GM21529 (cell line): Measurements from ENCODE around the gene IGSF11.

ENCODE experiments used
- ATAC-seq: cut with Tn5 transposase; IDR thresholded peaks from one replicate; pipeline ENCODE4 v1.9.1; 2021; ENCODE audit not compliant: unreplicated experiment

The IGSF11 gene

DNA sequence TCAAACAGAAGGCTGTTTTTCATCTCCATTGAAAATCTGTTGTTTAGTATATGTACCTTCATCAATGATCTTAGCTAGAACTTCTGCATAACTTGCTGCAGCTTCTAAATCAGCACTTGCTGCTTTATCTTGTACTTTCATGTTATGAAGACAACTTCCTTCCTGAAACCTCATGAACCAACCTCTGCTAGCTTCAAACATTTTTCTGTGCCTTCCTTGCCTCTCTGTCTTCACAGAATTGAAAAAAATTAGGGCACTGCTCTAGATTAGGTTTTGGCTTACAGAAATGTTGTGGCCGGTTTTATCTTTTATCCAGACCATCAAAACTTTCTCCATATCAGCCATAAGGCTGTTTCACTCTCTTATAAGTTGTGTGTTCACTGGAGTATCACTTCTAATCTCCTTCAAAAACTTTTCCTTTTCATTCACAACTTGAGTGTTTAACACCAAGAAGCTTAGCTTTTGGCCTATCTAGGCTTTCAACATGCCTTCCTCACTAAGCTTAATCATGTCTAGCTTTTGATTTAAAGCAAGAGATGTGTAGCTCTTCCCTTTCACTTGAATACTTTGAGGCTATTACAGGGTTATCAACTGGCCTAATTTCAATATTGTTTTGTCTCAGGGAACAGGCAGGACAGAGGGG, 78.6 kb downstream of the IGSF11 start:
- ATAC-seq: no peak

DNA sequence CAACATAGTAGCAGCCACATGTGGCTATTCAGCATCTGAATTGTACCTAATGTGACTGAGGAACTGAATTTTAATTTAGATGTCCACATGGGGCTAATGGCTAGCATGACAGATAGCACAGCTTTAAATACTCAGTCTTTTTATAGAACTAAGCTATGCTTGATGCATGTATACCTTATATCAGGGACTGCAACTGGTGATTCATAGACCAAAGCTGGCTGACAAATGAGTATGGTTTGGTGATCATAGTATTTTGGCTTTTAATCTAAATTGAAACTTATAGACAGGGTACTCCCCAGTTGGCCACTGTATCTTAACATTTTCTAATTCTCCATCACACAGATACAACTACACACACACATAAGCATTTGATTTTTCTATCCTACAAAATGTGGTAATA, 83.6 kb downstream of the IGSF11 start:
- ATAC-seq: no peak

DNA sequence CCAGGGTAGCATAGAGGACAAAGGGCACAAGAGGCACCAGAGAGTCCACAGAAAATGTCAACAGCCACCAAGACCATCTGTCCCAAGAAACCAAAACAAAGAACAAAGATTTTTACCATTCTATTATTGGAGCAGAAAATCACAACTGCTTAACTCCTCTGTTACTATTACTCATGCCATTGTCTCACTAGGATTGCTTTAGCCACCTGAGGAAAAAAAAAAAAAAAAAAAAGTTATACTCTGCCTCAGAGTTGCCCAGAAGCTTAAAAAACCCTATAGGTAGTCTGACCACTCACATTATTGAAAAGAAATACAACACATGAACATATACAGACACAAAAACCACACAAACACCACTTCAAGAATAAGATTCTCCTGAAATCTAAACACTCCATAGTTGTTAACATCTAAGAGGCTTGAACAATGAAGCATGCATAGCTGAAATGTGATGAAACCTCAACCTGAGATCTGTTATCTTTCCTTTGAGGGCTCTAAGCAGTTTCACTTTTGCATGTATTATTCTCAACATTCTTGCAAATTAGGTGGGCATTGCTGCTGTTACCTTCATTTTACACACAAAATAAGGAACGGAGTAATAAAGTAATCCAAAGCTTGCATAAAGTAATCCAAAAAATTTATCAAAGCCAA, 85.4 kb downstream of the IGSF11 start:
- no peak for ATAC-seq

DNA sequence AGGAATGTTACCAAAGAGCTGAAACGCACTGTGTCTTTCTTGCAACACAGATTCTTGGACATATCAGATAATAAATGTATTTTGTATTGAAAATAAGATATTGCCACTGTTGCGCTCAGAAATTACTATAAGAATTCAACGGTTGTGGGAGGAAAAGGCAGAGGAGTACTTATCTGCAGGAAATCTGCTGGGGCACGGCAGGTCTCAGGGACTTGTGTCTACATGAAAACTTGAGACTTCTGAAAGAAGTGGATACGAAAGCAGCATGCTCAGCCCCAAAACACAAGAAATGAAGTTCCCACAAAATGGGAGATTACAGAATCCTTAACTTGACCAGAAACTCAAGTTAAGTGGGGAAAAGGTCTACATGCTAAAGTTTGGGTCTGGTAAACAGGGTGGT, 86.5 kb downstream of the IGSF11 start:
- no peak for ATAC-seq

DNA sequence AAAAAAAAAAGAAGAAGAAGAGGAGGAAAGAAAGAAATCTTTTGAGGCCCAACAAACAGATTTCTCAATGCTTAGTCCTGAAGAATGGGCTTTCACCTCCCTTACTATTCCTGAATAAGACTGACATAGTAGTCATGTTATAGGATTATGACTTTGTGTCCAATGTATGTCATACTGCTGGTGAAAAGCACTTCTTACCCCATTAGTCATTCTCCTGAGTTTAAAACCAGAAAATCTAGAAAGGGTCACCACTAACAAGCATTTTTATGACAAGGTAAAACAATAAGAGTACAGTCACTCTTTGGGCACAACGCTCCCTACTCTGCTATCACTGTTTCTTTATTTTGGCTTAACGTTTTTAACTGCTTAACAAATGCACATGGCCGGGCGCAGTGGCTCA, 88.2 kb downstream of the IGSF11 start:
- ATAC-seq: no peak

DNA sequence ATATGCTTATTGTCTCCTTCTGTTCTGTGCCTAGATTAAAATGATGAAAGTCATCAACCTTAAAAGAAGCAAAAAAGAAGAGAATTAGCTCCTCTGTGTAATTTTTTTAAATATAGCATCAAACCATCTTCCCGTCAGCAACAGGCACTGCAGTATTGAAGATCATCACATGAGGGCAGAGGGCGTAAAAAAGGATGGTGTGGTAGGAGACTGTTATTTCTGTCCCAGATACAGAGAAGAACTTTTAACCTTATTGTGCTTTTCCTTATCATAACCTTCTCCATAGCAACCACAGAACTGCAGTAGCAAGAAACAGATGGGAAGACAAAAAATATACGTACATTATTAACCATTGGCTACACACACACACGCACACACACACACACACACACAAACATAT, 88.8 kb downstream of the IGSF11 start:
- ATAC-seq: no peak

DNA sequence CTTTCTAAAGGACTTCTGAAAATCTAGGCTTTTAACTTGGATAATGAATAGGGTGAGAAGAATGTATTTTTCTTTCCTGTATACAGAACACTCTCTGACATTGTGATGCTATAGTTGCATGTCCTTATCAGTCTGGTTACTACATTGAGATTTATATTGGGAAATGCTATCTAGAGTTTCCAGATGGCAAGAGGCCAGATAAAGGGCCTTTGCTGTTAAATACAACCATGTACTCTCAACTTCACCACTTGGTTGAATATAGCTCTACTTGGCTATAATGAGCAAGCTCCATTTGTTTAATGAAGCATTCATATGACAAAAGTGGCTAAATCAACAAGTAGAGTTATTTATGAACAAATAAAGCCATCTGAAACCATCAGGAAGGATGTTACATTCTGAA, 91.0 kb downstream of the IGSF11 start:
- no peak for ATAC-seq

DNA sequence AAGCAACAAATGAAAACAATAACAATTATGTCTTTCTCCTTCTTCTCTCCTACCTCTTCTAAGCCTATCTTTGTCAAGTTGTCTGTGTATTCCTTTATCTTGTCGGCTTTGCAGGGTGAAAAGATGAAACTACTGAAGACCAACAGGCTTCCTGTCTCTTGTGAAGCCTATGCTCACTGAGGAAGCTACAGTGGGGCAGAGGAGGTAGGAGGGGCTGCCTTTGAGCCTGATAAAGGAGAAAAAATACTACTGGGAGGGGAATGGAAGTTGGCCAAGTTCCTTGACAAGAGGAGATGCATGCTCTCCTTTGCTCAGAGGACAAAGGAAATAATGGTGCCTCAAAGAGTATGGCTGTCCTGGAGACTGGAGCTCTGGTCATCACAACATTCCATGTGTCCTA, 92.0 kb downstream of the IGSF11 start:
- no peak for ATAC-seq

DNA sequence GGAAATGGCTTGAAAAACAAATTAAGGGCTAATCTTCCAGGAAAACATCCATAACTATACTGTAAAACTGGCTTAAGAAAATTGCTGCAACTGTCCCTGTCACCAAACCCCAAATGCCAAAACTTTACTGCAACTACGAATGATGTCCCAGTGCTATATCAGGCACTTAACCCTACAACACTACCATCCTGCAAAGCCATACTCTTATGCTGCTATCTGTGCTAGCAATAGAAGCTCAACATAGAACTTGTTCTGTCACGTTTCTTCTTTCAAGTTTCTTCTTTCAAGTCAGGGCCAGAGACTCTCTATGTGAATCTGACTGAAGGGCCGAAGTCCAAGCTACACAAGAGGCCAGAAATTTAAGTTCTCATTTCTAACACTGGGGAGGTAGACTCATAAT, 92.5 kb downstream of the IGSF11 start:
- ATAC-seq: no peak

DNA sequence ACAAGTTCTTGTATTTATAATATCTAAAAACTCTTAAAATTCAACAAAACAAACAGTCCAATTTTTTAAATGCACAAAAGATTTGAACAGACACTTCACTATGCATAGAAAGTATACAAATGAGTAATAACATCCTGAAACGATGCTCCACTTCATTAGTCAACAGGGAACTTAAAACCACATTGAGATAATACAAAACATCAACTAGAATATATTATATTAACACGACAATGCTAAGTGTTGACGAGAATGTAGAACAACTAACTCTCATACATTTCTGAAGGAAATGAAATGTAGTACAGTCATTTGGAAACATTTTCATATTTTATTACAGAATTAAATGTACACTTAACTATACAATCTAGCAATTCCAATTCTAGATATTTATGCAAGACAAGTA, 93.4 kb downstream of the IGSF11 start:
- no peak for ATAC-seq

DNA sequence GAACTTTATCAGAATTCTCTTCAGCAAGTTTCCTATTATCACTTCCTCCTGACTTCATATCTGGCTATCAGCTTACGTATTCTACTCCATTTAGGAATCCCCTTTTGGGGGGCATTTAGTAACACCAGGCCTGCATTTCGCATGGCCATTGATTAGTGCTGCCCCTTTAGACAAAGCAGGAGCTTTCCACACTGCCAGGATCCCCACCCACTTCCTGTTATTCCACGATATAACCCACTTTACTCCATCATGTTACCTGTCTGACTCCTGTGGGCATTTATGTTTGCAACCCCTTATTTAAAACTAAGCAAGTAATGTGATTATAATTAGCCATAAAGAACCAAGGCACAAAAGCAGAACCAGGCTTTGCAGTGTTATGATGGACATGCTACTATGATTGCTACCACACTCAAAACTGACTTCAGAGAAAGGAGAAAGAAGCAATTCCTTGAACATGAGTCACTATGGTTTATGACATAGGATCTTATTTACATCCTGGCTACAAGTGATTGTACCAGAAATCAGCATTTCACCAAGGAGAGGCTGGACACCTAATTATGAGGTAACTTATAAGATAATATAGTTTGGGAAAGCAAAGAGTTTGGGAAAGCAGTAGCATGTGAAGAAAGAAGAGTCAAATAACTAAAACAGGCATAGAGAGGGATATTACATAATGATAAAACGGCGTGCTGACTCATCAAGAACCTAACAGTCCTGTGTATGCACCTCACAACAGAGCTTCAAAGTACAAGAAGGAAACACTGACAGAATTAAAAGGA, 96.3 kb downstream of the IGSF11 start:
- ATAC-seq: no peak

DNA sequence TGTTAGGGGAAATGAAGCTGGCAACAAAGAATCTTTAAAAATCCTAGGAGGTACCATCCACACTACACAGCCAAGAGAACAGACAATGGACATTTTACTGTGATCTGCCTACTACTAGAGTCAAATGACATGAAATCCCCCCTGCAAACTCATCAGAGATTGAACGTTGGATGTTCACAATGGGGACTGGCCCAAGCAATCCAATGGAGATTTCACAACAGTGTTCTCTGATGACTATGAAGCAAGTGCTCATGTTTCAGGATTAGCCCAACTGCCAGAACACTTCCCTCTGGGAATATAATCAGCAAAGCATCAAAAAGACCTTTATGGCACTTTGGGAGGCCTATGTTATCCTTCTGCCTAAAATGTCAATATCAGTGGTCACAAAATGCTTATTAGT, 97.8 kb downstream of the IGSF11 start:
- ATAC-seq: no peak

DNA sequence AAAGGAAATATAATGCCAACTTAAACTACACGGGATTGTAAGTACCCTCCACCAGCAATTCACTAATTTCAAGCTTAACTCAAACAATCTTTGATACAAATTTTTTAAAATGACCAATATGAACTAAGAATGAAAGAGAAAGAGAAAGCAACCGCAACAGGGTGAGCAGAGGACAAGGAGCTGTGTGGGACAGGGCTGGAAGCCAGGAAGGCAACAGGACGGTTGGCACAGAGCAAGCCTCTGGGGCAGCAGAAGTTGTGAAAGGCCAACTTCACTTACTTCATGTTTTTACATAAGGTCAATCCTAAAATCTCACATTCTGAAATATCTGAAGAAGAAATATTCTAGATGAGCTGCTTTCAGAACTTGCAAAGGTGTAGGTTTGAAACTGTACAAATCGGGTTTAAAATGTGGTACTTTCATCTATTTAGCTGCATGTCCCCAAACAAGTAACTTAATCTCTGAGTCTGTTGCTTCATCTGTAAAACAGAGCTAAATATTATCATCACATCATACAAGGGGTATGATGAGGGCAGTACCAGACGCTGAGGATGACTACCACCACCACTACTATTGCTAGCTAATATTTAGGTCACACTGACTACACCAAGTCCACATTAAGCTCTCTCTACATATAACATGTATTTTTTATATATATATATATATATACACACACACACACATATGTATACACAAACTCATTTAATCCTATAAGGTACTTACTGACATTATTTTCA, 101.7 kb downstream of the IGSF11 start:
- ATAC-seq: no peak

DNA sequence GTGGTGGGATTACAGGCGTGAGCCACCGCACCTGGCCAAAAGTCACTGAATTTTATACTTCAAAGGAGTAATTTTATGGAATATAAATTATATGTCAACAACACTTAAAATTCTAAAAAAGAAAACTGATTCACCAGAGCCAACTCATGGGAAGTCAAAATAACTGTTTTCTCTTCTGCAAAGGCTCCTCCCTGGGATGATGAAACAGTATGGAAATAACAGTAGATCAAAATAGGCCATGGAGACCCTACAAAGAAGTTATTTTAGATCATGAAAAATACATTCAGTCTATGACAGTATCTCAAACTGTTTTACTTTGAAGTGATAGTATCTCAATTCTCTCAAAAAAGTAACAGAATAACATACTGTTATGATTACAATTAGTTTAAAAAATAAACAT, 102.7 kb downstream of the IGSF11 start:
- no peak for ATAC-seq

DNA sequence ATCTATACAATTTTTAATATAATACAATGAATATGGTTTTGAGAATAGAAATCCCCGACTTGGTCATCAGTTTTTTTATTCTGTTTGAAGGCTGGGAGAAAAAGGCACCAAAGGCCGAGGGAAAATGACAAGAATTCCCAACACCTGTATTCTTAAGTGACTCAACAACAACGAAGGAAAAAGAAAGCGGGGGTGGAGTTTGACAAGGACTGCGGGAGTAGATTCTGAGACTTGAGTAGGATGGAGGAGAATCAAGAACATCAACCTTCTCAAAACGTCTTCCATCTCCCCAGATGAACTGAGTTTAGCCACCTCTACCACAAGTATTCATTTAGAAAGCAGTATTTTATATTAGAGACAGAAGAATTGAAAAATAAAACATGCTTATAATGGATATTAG, 107.2 kb downstream of the IGSF11 start:
- ATAC-seq: no peak

DNA sequence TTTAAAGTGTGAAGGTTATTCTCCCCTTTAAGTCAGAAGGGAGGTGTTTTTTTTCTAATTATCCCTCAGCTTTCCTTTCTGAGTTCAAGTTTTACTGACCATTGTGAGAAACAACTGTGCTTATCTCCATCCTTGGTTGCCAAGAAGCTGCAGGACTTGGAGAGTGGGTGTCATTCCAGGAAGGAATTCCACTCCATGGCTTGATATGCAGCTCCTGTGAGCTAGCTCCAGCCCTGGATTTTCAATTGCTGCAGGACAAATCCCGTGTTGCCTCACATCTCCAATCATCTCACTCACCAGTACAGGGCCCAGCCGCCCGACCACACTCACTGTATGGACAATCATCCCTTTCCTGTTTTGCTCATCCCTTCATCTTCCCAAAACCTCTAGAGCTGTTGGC, 122.5 kb downstream of the IGSF11 start:
- ATAC-seq: no peak

DNA sequence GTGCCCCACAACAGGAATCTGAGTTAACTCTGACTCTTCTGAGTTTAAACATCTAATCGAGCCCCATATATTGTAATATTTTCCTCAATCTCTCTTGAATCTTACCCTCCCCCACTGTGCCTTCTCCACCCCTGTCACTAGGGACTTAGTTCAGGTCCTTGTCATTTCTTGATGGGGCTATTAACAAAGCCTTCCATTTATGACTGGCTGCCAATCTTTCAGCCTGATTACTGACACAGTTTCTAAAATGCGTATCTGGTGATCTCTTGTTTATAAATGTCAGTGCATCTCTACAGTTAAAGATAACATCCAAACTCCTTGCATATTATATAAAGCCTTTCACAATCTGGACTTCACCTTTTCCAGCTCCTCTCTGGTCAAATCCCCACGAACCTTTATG, 124.3 kb downstream of the IGSF11 start:
- ATAC-seq: no peak

DNA sequence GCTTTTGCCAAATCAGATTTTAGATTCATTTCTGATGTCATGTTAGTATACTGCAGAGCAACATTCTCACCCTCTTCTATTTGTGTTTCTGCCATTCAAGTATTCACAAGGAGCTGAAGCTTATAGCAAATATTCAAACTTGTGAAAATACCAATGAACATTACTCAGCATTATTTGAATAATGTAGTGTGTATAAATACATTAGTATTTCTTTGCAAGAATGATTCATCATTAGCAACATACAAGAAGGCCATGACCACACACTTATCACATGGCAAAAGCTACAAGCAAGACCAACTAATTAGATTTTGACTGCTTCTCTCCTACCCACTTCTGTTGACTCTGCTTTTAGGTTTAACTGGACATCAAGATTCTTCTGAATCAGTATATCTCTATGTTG, 124.9 kb downstream of the IGSF11 start:
- ATAC-seq: no peak

DNA sequence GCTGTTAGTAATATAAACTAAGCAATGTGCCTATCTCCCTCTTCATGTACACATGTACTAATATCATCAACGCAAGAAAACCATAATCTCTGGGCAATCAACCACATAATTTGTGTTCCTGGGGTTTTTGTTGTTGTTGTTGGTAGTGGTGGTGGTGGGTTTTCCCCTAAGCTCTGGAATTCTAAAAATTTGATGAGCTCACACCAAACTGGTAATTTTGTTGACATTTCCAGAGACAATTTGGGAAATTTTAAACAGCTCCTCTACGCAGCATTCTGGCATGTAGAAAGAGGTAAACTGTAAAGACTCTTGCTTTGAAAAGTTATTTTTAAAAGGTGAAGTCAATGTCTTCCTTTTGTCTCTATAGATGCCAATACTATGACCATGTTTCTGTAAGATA, 126.7 kb downstream of the IGSF11 start:
- no peak for ATAC-seq

DNA sequence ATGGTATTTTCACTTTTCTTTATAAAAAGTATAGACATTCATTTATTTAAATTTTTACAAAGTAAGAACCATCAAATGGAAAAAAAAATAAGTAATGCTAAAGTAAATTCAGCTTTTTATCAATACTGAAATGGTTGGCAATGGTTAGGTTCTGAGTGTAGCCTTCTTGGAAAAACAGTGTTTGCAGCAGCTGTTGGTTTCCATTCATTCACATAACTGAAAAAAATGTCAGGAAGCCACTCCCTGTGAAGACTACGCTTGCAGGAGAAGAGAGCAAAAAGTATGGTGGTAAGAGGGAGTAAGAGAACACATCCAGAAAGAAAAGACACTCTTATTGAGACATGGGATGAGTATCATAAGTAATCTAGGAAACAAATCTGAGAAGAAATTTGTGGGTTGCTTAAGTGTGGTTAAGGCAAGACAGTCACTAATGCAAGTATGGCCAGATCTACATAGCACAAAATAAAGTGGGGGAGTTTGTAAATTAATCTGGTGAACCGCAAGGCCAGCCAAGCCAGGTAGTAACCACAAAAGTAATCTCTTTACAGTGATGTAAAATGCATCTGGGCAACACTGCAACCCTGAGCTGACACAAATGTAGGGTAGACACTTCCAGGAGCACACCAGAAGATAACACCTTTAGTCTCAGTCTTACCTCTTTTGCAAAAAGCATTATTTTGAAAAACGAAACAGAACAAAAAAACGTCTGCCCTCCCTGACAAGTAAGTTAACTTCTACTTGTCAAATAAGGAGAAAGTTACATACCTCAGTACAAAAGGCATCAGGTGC, 133.7 kb downstream of the IGSF11 start:
- no peak for ATAC-seq

DNA sequence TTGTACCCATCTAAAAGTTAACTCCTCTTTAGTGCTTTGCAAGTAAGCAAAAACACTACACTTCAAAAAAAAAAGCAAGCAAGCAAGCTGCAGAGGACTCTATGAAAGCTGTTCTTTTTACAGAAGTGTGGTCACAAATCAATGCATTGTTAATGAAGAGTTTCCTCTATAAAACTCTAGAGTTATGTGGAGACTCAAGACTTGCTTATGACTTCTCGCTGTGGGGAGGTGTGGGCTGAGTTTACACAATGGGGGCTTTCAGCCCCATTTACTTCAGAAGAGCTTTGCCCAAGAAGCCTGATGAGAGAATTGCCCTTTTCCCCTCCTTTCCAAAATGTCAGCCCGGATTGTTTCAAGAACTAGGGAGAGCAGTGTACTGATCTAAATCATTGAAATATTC, 144.4 kb downstream of the IGSF11 start:
- no peak for ATAC-seq
